GM19099 (cell line): Measurements from ENCODE around the gene TICRR.

Source experiments
- POLR2A ChIP-seq: IDR thresholded peaks from 3 replicates; pipeline ENCODE4 v1.6.1; 2011; ENCODE audit warnings: low read depth; ENCODE audit not compliant: insufficient read length; ENCODE audit errors: extremely low read depth

TICRR gene

DNA sequence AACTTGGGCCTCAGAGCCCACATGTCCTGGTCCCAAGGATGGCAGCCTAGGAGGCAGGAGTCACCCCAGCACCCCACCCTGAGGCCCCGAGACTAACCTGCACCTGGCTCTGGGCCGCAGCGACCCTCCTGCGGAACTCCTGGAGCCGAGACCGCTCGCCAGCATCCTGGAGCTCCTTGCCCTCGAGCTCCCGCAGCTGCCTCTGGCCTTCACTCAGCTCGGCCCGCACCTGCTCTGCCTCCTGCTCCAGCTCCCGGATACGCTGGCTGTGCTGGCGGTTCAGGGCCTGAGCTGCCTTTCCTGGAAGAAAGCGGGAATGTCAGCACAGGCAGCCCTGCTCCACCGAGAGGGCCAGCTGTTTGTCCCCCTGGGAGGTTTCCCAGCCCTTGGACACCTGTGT lies 66.8 kb downstream of the TICRR start:
- TF ChIP-seq POLR2A: no peak

DNA sequence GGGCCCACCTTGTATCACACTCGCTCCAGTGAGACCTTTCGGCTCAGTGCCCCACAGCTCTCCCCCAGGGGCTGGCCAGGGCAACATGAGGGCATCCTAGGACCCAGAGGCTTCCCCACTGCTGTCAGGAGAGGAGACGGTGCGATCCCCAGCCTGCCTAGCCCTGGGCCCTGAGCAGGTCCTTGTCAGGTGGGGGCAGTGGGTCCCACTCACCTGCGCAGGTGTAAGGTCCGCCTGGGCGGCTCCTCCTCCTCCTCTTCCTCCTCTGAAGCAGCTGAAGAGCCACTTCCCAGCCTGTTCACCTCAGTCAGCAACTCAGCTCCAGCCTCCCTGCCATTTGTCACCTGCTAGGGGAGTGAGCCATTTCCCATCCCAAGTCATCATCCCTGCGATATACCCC lies 70.4 kb downstream of the TICRR start:
- no peak for TF ChIP-seq POLR2A

DNA sequence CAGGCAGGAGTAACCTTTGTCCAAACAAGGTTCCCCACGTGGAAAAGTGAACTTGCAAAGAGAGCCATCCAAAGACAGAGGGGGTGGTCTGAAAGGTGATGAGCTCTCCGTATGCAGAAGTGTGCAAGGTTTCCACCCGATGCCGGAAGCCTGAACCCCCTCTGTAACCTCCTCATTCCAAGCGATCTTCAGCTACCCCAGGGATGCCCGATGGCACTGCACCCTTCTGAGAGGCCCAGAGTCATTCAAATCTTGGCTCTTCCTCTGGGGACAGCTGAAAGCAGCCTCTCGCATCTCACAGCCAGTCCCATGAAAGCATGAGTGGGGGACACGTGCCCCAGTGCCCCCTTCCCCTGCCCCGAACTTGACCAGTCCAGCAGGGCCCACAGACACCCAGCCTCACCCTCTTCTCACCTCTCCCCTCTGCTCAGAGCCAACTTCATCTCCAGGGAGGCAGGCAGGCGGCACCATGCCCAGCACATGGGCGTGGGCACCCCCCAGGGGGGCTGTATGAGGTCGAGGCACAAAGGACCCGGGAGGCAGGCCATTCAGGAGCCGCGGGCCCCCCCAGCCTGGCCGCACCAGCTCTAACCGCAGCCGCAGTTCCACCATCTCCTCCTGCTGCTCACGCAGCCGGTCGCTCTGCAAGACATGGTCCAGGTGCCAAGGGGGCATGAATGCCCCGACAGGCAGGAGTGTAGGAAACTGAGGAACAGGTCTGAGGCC lies 71.3 kb downstream of the TICRR start:
- no peak for TF ChIP-seq POLR2A

DNA sequence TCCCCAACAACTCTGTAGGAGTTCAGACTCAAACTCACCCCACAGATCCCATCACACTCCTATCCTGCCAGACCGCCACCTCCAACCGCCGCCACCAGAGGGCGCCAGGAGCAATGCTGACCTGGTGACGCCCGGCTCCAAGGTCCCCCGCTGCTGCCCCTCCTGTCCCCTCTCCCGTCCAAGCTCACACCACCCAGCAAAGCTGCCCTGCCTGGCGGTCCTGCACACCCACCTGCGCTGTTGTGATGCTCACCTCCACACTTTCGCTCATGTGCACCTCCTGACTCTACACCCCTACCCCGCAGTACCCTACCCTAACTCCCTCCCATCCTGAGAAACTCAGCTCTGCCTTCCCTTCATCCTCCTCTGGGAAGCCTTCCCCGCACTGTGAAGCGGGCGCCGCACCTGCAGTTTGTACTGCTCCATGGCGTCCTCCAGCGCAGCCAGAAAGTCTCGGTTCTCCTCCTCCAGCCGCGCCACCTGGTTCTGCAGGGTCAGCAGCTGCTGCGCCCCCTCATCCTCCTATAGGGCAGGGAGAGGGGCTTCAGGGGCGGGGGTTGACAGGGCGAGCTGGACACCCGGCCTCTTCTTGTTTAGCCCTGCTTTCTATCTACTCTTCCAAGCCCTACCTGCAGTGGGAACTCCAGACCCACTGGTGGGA lies 72.1 kb downstream of the TICRR start:
- no peak for TF ChIP-seq POLR2A

DNA sequence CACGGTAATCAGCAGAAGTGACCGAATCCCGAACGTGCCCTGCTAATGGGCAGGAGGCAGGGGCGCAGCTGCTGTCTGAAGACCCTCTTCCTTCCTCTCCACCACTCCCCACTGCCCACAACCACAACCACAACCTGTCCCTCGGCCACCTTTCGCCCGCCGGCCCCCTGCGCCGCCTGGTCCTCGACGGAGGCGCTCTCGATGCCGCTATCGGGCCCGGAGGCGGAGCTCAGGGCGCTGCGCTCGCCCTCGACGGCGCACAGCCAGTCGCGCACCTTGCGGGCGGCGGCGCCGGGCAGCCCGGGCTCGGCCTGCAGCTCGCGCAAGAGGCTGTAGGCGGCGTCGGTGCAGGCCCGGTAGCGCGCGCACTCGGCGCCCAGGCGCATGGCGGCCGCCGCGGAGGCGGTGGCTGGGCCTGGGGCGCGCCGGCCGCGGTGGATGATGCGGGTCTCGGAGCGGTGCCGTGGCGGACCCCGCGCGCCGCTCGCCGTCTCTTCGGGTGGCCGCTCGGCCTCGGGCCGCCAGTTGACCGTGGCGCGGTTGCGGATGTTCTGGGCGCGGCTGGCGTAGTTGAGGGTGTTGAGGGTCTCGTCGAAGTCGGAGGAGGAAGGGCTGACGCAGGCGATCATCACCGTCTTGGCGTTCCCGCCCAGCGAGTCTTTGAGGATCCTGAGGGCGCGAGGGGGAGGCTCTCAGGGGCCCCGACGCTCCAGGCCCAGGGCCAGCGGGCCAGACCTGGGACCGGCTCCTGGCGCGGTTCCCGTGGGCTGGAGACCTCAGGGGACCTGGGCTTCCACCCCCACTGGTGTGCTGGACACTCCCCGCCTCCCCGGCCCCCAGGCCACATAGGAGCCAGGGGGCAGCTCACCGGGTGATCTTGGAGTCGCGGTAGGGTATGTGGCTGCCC lies 73.1 kb downstream of the TICRR start:
- no peak for TF ChIP-seq POLR2A

DNA sequence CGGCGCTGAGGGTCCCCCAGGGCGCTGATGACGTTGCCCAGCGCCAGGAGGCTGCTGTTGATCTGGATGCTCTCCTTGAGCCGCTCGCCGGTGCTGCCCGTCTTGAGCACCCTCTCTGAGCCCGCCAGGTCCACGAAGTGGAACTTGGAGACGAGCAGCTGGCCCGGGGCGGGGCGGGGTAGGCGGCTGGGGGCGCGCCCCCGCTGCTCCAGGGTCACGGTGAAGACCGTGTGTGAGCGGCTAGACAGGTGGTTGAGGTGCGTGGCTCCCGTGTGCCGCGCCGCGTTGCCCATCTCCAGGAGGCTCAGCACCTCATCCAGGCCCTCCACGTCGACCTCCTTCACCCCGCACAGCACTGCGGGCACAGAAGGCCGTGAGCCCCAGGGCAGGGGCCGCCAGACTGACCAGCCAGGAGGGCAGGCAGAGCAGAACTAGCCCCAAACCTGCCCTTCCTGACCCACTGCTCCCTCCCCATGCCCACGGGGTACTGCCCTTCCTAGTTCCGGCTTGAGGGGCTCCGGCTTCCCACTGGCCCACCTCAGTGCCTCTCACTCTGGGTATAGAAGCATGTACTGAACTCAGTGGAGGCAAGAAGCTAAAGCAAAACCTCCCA lies 73.8 kb downstream of the TICRR start:
- TF ChIP-seq POLR2A: no peak

DNA sequence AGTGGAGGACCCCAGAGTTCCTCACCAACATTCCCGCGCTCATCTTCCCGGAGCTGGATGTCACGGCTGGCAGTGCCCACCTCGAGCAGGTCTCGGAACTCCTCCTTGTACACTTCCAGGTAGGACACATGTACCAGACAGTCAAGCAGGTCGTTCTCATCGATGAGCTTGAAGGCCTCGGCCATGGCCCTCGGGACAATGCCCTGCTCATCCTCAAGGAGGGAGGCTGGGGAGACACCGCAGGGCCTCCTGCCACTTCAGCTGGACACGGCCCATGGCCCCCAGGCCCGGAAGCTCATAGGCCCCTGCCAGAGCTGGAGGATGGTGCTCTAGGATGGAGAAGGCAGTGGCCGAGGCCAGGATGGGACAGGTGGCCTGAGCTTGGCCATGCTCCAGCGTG lies 74.4 kb downstream of the TICRR start:
- no peak for TF ChIP-seq POLR2A

DNA sequence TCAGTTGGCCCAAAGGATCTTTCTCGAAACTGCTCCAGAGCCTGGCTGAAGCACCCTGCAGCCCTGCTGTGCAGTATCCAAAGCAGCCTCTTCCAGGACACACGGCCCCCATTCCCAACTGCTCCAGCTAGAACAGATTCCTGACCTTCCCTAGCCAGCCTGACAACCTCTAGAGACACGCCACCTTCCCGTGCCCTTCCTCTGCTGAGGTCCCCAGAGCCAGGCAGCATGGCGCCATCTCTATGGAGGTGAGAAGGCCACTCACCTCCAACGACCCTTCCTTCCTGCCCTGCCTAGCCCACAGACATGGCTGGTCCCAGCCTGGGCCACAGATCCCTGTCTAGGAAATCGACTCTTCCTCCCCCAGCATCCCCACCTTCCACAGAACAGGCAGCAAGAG lies 76.9 kb downstream of the TICRR start:
- TF ChIP-seq POLR2A: no peak

DNA sequence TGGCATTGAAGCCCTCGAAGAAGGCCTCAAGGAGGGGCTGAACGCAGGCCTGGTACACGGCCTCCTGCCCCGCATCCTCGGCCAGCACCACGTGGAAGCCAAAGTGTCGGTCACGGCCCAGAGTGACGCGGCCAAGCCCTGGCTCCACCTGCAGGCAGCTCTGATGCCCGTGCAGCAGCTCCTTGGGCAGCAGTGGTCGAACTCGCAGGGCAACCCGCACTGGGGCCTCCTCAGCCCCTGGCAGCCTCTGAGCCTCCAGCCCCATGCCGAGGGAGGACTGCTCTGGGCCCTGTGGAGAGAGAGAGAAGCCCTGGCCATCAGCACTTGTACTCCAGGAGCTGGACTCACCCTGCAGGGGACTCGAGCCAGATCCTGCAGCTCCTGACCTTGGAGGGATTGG lies 77.4 kb downstream of the TICRR start:
- TF ChIP-seq POLR2A: no peak

DNA sequence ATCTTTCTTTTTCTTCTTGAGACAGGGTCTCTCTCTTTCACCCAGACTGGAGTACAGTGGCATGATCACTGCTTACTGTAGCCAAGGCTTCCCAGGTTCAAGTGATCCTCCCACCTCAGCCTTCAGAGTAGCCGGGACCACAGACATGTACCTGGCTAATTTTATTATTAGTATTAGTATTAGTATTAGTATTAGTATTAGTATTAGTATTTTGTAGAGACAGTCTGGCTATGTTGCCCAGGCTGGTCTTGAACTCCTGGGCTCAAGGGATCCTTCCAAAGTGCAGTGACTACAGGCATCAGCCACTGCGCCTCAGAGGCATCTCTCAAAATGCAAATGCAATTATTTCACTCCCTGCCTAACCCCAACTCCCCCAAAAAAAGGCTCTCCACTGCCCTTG lies 78.3 kb downstream of the TICRR start:
- TF ChIP-seq POLR2A: no peak

DNA sequence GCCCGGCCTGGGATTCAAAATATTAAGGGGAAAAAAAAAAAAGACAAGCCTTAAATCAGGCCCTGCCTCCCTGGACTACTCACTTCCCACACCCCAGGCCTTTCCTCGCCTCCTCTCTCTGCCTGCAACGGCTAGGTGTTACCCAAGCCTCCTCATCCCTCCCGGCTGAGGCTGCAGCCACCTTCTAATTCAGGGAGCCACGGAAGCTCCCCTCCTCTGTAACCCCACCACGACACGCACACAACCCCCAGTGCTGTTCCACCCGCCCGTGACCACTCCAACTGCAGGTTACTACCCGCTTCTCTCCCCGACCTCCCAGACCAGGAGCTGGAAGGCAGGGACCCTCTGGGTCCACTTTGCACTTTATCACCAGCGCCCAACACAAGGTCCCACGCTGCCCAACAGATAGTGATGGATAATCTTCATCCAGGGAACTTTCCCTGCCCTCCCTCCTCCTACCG lies 79.1 kb downstream of the TICRR start:
- TF ChIP-seq POLR2A: no peak

DNA sequence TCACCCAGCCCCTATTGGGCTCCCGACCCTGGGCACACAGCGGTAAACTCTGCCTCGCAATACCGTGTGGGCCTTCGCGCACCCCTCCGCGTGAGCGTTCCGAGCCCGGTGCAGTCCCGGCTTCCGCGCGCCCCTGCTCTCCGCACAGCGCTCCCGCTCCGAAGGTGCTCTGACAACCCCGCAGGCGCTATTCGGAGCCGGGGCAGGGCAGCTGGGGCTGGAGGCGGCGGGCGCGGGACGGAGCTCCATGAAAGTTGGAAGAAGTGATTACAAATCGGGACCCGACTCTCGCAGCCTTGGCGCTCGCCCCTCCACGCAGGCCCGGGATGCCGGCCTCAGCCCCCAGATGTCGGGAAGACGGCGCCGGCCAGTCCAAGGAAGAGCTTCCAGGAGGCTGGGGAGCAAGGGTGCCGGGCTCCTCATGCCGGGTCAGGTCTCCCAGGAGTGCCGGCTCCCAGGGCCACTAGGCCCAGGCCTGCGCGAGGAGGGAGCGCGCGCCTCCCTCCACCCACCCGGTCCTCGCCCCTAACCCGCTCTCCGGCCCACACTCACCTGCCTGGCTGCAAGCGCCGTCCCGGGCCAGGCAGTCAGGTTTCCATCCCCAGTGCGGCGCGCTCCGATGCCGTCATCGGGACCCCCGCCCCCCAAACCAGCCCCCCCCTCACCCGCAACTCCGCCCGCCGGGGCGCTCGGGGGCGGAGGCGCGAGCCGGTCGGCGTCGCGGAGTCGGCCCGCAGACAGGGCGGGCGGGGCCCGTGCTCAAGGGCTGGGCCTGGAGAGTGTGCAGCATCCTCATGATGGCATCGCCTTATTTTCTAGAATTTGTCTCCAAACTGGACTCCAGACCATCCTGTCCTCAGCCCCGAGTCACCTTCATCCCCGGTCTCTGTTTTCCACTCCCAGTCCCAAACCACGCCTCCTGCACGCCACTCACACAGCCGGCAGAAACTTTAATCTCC lies 79.9 kb downstream of the TICRR start, which contains the start of gene KIF7:
TSS of gene KIF7 (minus strand) at position 621 of the 959 bp plus-strand sequence. CDS start 2,537 bp downstream, outside the sequence.
- no peak for TF ChIP-seq POLR2A

DNA sequence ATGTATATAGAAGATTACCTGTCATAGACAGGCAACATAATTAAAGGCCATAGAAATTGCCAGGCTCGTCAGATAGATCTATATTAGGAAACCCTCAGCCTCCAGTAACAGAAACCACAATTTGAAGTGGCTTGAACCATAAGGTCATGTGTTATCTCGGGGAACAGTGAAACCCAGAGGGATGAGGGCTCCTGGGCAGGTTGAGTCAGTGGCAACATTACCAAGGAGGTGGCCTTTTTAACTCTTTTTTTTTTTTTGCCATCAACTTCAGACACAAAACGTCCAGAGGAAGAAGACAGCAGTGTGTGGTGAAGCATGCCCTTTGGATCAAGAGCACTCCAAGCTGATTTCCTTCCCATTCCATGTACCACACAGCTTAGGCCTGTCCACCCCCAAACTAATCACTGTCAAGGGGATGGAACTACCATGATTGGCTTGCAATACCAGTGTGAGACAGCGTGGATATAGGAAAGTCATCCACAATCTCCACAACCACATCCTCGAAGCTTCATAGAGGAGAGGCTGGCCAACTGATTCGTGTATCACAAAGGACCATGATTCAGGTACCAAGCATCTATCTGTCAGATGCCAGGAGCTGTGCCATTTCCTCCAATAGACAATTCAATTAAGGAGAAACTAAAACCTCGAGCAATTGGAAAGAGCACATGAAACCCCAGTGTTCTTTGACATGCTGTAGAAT lies 81.0 kb downstream of the TICRR start:
- no peak for TF ChIP-seq POLR2A
